Measurements from ENCODE around the gene WDFY1.

- TF ChIP-seq CTCF (IDR thresholded peaks at IDR 0.05) (no peak), POLR2AphosphoS5 (IDR thresholded peaks at IDR 0.05) (no peak), EP300 (IDR thresholded peaks at IDR 0.05; ENCODE audit: low read depth) (no peak)
Observed at GRCh38 chr2:223854741-223855140, 90.4 kb downstream of the WDFY1 start.
